PC-3 (cell line): ENCODE results near the gene PHTF2. TPM values are rescaled to one million over a fixed set of nuclear protein-coding genes. Genes with fewer than 3 reads are reported as not detected.
A peak's percentile ranks its signal among the peaks of the same experiment; 100 is the strongest.

Source experiments
- ATAC-seq: fragments of 200-7000 bp; cut with Tn5 transposase; 2 replicates; pipeline ENCODE4 v1.9.1; 2020; ENCODE audit warnings: mild to moderate bottlenecking, moderate library complexity
- BruUV-seq: library from RNA; stranded (reverse); fragments of 400-500 nt; replicated peaks from 2 replicates; lab custom pipeline; 2021; lab: Mats Ljungman, UMichigan
- CTCF ChIA-PET: fragments of 300-600 bp; sonication (Branson Sonifier 250); formaldehyde crosslinking; loops from one replicate; lab custom pipeline; 2022; ENCODE audit warnings: antibody characterized with exemption; lab: Charles Lee
- POLR2A ChIA-PET: fragments of 300-600 bp; sonication (Branson Sonifier 250); formaldehyde crosslinking; loops from one replicate; lab custom pipeline; 2022; ENCODE audit warnings: antibody characterized with exemption; ENCODE audit not compliant: unreplicated experiment; lab: Charles Lee
- DNase-seq: peaks from one replicate; pipeline ENCODE4 v3.0.0-alpha.2; 2015
- H2AFZ ChIP-seq: fragments of 300-600 bp; sonication (generic); 2 replicates; pipeline ENCODE4 v1.6.0; 2016; ENCODE audit warnings: antibody characterized with exemption, low read length
- H3F3A ChIP-seq: fragments of 300-600 bp; sonication (generic); one replicate; pipeline ENCODE4 v1.6.0; 2017; ENCODE audit warnings: antibody characterized with exemption, low read length, control low read depth, mild to moderate bottlenecking; ENCODE audit not compliant: unreplicated experiment
- H3K27ac ChIP-seq: fragments of 300-600 bp; sonication (generic); 2 replicates; pipeline ENCODE4 v1.5.1; 2016; ENCODE audit warnings: mild to moderate bottlenecking, low read length
- H3K27me3 ChIP-seq: fragments of 300-600 bp; sonication (generic); 2 replicates; pipeline ENCODE4 v1.6.1; 2016; ENCODE audit warnings: low read length, mixed read lengths
- H3K36me3 ChIP-seq: fragments of 300-600 bp; sonication (generic); 2 replicates; pipeline ENCODE4 v1.6.1; 2016; ENCODE audit warnings: low read depth, mixed run types, low read length, mixed read lengths
- H3K4me1 ChIP-seq: fragments of 300-600 bp; sonication (generic); 2 replicates; pipeline ENCODE4 v1.5.1; 2016; ENCODE audit warnings: low read length; ENCODE audit not compliant: insufficient read depth
- H3K4me2 ChIP-seq: fragments of 300-600 bp; sonication (generic); 2 replicates; pipeline ENCODE4 v1.6.0; 2016; ENCODE audit warnings: low read length
- H3K4me3 ChIP-seq: fragments of 300-600 bp; sonication (generic); 2 replicates; pipeline ENCODE4 v1.5.1; 2016; ENCODE audit warnings: mild to moderate bottlenecking, low read length, mixed read lengths
- H3K79me2 ChIP-seq: fragments of 300-600 bp; sonication (generic); 2 replicates; pipeline ENCODE4 v1.6.1; 2017; ENCODE audit warnings: low read length, mixed read lengths
- H3K9ac ChIP-seq: fragments of 300-600 bp; sonication (generic); 2 replicates; pipeline ENCODE4 v1.6.0; 2016; ENCODE audit warnings: mild to moderate bottlenecking, low read length
- H3K9me2 ChIP-seq: fragments of 300-600 bp; sonication (generic); replicated peaks from 2 replicates; pipeline ENCODE4 v1.6.1; 2016; ENCODE audit warnings: mixed run types, low read length, mixed read lengths
- H3K9me3 ChIP-seq: fragments of 300-600 bp; sonication (generic); 2 replicates; pipeline ENCODE4 v1.6.1; 2016; ENCODE audit warnings: low read length, mixed read lengths
- H4K20me1 ChIP-seq: fragments of 300-600 bp; sonication (generic); 2 replicates; pipeline ENCODE4 v1.6.1; 2016; ENCODE audit warnings: low read length, mixed read lengths
- EZH2 ChIP-seq: fragments of 300-600 bp; sonication (generic); IDR thresholded peaks from one replicate; pipeline ENCODE4 v1.6.1; 2017; ENCODE audit warnings: antibody characterized with exemption, mild to moderate bottlenecking, low read length; ENCODE audit not compliant: unreplicated experiment
- EZH2phosphoT487 ChIP-seq: fragments of 300-600 bp; sonication (generic); IDR thresholded peaks from 2 replicates; pipeline ENCODE4 v1.6.1; 2018; ENCODE audit warnings: mild to moderate bottlenecking, antibody characterized with exemption, low read length, borderline replicate concordance
- intact Hi-C: fragments of 100-400 bp; cut with micrococcal nuclease; formaldehyde crosslinking; loops from 2 replicates; pipeline ENCODE4 v1.9.0; 2023
- total RNA-seq: library from RNA; depleted of rRNA; stranded (reverse); fragments of >200 nt; gene quantifications from 2 replicates; pipeline ENCODE4 v1.2.3, GENCODE V29; 2014
- TF ChIP-seq, protein P1 (sequence below): fragments of 300-600 bp; sonication (generic); conservative IDR thresholded peaks from 2 replicates; pipeline ENCODE4 v1.5.1; 2017; ENCODE audit warnings: antibody characterized with exemption, low read depth, mild to moderate bottlenecking, low read length

PHTF2 gene
- total RNA-seq, 1 experiment from 2014 or later: 20.4 TPM

DNA sequence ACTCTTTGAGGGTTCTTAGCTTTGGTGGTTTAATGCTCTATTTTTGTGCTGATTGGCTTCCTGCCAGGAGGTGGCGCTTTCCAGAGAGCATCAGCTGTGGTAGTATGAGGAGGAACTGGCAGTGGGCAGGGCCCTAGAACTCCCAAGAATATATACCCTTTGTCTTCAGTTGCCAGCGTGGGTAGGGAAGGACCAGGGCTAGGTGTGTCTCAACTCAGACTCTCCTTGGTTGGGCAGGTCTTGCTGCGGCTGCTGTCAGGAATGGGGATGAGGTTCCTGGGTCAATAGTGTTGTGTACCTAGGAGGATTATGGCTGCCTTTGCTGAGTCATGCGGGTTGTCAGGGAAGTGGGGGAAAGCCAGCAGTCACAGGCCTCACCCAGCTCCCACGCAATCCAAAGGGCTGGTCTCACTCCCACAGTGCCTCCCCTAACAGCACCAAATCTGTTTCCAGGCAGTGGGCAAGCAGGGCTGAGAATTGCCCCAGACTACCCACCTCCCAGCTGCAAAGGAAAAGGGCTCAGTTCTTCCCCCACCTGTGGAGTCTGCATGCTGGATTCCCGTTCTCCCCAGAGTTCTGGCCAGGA, 191.5 kb downstream of the PHTF2 start:
- intact Hi-C loops: no loop called here
- no peaks in the 10 kb centered on the region for H3K79me2 ChIP-seq
- no peaks in the 10 kb centered on the region for H3K4me1 ChIP-seq
- DNase-seq (peak; percentile 20), ATAC-seq (peak; percentile 48)
- BruUV-seq: no TSS peak
- peaks cover 20% of the 10 kb centered on the region; the same call in 1 of the 2 replicates for H3K27me3 ChIP-seq
- no peaks in the 10 kb centered on the region for H3K9me2 ChIP-seq
- H3K9me3 ChIP-seq: no peaks in the 10 kb centered on the region
- CTCF ChIA-PET: no interaction called here
- H2AFZ ChIP-seq: no peak overlapping the region
- H3K4me2 ChIP-seq: no peak overlapping the region
- no peaks in the 10 kb centered on the region for H3F3A ChIP-seq
- no peaks in the 10 kb centered on the region for H3K36me3 ChIP-seq
- POLR2A ChIA-PET: no interaction called here
- no peak overlapping the region for H3K27ac ChIP-seq
- TF ChIP-seq EZH2 (no peak), EZH2phosphoT487 (no peak)
- TF ChIP-seq, protein P1, sequence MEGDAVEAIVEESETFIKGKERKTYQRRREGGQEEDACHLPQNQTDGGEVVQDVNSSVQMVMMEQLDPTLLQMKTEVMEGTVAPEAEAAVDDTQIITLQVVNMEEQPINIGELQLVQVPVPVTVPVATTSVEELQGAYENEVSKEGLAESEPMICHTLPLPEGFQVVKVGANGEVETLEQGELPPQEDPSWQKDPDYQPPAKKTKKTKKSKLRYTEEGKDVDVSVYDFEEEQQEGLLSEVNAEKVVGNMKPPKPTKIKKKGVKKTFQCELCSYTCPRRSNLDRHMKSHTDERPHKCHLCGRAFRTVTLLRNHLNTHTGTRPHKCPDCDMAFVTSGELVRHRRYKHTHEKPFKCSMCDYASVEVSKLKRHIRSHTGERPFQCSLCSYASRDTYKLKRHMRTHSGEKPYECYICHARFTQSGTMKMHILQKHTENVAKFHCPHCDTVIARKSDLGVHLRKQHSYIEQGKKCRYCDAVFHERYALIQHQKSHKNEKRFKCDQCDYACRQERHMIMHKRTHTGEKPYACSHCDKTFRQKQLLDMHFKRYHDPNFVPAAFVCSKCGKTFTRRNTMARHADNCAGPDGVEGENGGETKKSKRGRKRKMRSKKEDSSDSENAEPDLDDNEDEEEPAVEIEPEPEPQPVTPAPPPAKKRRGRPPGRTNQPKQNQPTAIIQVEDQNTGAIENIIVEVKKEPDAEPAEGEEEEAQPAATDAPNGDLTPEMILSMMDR: no peak; the same call in 1 of the 2 replicates
- H4K20me1 ChIP-seq: no peaks in the 10 kb centered on the region
- H3K9ac ChIP-seq: no peak overlapping the region
- no peak overlapping the region for H3K4me3 ChIP-seq

DNA sequence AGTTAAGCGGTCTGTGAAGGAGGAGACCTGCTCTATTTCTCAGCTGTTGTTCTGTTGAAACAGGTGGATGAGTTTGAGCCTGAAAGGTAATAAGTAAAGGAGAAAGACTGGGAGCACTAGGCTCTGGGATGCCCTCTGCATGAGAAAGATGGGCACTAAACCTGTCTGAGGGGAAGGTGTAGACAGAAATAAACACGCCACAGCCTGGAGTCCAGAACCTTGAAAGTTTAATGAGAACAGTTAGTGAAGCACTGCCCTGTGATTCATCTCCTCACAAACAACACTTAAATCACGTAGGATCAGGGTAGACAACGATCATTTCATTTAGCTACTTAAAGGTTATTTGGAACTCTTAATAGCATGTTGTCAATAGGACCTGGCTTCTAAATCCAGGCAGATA, 193.1 kb downstream of the PHTF2 start:
- Histone ChIP-seq H3K9ac (no peak overlapping the region), H2AFZ (no peak overlapping the region), H3K4me2 (no peak overlapping the region), H4K20me1 (no peaks in the 10 kb centered on the region), H3K9me2 (no peaks in the 10 kb centered on the region), H3K27me3 (peaks cover 21% of the 10 kb centered on the region; the same call in 1 of the 2 replicates), H3K4me3 (no peak overlapping the region), H3K27ac (no peak overlapping the region), H3K9me3 (no peaks in the 10 kb centered on the region), H3F3A (no peaks in the 10 kb centered on the region), H3K79me2 (no peaks in the 10 kb centered on the region), H3K36me3 (no peaks in the 10 kb centered on the region), H3K4me1 (no peaks in the 10 kb centered on the region)
- intact Hi-C loops: no loop called here
- peak; percentile 60 for ATAC-seq
- BruUV-seq: no TSS peak
- CTCF ChIA-PET: no interaction called here
- POLR2A ChIA-PET: no interaction called here
- TF ChIP-seq, protein P1: no peak
- TF ChIP-seq EZH2: no peak
- TF ChIP-seq EZH2phosphoT487: no peak
- DNase-seq: no peak

DNA sequence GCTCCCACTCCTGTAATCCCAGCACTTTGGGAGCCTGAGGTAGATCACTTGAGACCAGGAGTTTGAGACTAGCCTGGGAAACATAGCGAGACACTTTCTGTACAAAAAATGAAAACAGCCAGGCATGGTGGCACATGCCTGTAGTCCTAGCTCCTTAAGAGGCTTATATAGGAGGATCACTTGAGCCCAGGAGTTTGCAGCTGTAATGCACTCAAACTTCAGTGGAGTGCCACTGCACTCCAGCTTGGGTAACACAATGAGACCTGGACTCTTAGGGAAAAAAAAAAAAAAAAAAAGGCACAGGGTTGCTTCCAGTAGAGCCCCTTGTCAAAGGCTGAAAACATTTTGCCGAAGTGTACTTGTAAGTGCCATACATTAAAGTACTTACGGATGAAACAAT, 195.3 kb downstream of the PHTF2 start:
- Histone ChIP-seq H3K4me2 (no peak overlapping the region), H4K20me1 (no peaks in the 10 kb centered on the region), H3F3A (no peaks in the 10 kb centered on the region), H3K9ac (no peak overlapping the region), H3K9me2 (no peaks in the 10 kb centered on the region), H3K4me3 (no peak overlapping the region), H3K4me1 (no peaks in the 10 kb centered on the region), H3K27ac (no peak overlapping the region), H3K27me3 (peaks cover 21% of the 10 kb centered on the region; the same call in 1 of the 2 replicates), H3K9me3 (no peaks in the 10 kb centered on the region), H2AFZ (no peak overlapping the region), H3K79me2 (no peaks in the 10 kb centered on the region), H3K36me3 (no peaks in the 10 kb centered on the region)
- intact Hi-C loops: no loop called here
- TF ChIP-seq, protein P1: no peak
- no peak for TF ChIP-seq EZH2
- no peak for TF ChIP-seq EZH2phosphoT487
- BruUV-seq: no TSS peak
- ChIA-PET CTCF (no interaction called here), POLR2A (no interaction called here)
- DNase-seq (no peak), ATAC-seq (no peak)
